Measurements from ENCODE around the gene FNIP1. TPM values are rescaled to one million over a fixed set of nuclear protein-coding genes. Genes with fewer than 3 reads are reported as not detected.

Gene FNIP1
- polyA plus RNA-seq, 1 donor from 2014 or later = 18.1 TPM

DNA sequence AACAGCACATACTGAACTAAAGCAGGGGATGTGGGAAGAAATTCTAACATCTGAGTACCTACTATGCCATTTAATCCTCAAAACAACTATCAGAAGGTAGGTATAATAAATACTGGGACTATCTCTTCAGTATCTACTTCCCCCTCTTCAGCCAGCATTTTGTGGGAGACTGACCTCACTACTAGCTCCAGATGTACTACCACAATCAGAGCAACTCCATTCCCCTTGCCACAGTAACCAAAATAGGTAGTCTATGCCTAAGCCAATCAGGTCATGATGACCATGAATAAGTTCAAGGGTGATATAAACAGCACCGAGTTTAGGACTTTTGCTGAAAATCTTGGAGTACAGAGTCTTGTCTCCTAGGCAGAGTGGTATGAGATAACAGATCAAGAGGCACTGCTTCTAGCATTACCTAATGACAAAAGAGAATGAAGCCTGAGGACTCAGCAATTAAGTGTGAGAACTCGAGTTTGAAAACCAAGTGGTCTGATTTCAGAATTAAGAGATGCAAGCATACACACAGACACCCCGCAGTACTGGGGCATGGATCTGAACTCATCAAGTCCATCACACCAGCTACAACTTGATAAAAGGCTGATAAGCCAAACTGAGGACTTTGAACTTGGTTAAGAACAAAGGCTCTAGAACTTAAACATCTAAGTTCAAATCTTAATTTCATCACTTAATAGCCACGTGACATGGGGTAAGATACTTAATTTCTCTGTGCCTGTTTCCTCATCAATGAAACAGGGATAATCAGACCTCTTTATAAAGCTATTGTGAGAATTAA is 9.7 kb downstream of the FNIP1 start:
- H3F3A ChIP-seq (ENCODE audit: insufficient read depth, low read length, poor library complexity, severe bottlenecking) = no peaks in the 10 kb centered on the region
- TF ChIP-seq TAF1 (IDR thresholded peaks at IDR 0.05; ENCODE audit: low read depth) (no peak), EP300 (conservative IDR thresholded peaks at IDR 0.05; ENCODE audit: poor library complexity, severe bottlenecking) (no peak)
- H3K9me2 ChIP-seq (ENCODE audit: insufficient read depth, low read length) = no peaks in the 10 kb centered on the region
- peaks cover 20% of the 10 kb centered on the region for H3K79me2 ChIP-seq (replicated peaks; ENCODE audit: insufficient read depth, low read length)
- no peaks in the 10 kb centered on the region for H4K20me1 ChIP-seq (ENCODE audit: insufficient read depth)
- H3K4me2 ChIP-seq (ENCODE audit: low read length) = no peak overlapping the region
- no peaks in the 10 kb centered on the region for H3K36me3 ChIP-seq (ENCODE audit: insufficient read depth, low read length)
- no peak overlapping the region for H2AFZ ChIP-seq (ENCODE audit: low read depth, low read length)
- no peaks in the 10 kb centered on the region for H3K27me3 ChIP-seq (ENCODE audit: insufficient read depth, low read depth, low read length)
- no peak overlapping the region for H3K9ac ChIP-seq (ENCODE audit: low read length)
- no peaks in the 10 kb centered on the region for H3K9me3 ChIP-seq (ENCODE audit: low read length)
- H3K27ac ChIP-seq (ENCODE audit: low read length) = no peak overlapping the region
- no peak overlapping the region for H3K4me3 ChIP-seq (ENCODE audit: low read length)

DNA sequence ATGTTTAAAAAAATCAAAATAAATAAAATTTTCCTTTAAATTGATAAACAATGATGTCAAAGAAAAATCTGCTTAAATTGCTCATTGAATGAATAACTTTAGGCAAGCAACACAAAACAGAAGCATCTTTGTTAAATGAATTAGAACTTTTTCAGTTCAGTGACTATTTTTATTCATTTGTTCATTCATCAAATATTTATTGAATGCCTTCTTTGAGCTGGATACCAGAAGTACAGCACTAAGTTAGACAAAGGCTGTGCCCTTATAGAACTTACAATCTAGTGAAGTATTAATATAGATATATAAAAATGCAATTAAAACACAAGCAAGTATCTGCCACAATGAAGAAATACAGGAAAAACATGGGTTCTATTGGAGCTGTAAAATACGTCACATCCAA is 10.8 kb downstream of the FNIP1 start:
- no peaks in the 10 kb centered on the region for H3K27me3 ChIP-seq (ENCODE audit: insufficient read depth, low read depth, low read length)
- no peaks in the 10 kb centered on the region for H3K36me3 ChIP-seq (ENCODE audit: insufficient read depth, low read length)
- H3K4me3 ChIP-seq (ENCODE audit: low read length) = no peak overlapping the region
- peaks cover 15% of the 10 kb centered on the region for H3K79me2 ChIP-seq (replicated peaks; ENCODE audit: insufficient read depth, low read length)
- no peak overlapping the region for H3K4me2 ChIP-seq (ENCODE audit: low read length)
- H3K9me3 ChIP-seq (ENCODE audit: low read length) = no peaks in the 10 kb centered on the region
- H3F3A ChIP-seq (ENCODE audit: insufficient read depth, low read length, poor library complexity, severe bottlenecking) = no peaks in the 10 kb centered on the region
- no peak overlapping the region for H3K9ac ChIP-seq (ENCODE audit: low read length)
- H4K20me1 ChIP-seq (ENCODE audit: insufficient read depth) = no peaks in the 10 kb centered on the region
- no peaks in the 10 kb centered on the region for H3K9me2 ChIP-seq (ENCODE audit: insufficient read depth, low read length)
- H3K27ac ChIP-seq (ENCODE audit: low read length) = no peak overlapping the region
- H2AFZ ChIP-seq (ENCODE audit: low read depth, low read length) = no peak overlapping the region
- TF ChIP-seq EP300 (conservative IDR thresholded peaks at IDR 0.05; ENCODE audit: poor library complexity, severe bottlenecking) (no peak), TAF1 (IDR thresholded peaks at IDR 0.05; ENCODE audit: low read depth) (no peak), RAD21 (conservative IDR thresholded peaks at IDR 0.05) (no peak), EZH2 (IDR thresholded peaks at IDR 0.05; ENCODE audit: borderline replicate concordance, insufficient read depth, low read length, poor library complexity, severe bottlenecking) (no peak), POLR2AphosphoS5 (IDR thresholded peaks at IDR 0.05) (no peak), MXI1 (conservative IDR thresholded peaks at IDR 0.05; ENCODE audit: poor library complexity, severe bottlenecking) (no peak), SMC3 (conservative IDR thresholded peaks at IDR 0.05; ENCODE audit: poor library complexity) (no peak)
- TF ChIP-seq, protein P1, sequence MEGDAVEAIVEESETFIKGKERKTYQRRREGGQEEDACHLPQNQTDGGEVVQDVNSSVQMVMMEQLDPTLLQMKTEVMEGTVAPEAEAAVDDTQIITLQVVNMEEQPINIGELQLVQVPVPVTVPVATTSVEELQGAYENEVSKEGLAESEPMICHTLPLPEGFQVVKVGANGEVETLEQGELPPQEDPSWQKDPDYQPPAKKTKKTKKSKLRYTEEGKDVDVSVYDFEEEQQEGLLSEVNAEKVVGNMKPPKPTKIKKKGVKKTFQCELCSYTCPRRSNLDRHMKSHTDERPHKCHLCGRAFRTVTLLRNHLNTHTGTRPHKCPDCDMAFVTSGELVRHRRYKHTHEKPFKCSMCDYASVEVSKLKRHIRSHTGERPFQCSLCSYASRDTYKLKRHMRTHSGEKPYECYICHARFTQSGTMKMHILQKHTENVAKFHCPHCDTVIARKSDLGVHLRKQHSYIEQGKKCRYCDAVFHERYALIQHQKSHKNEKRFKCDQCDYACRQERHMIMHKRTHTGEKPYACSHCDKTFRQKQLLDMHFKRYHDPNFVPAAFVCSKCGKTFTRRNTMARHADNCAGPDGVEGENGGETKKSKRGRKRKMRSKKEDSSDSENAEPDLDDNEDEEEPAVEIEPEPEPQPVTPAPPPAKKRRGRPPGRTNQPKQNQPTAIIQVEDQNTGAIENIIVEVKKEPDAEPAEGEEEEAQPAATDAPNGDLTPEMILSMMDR (IDR thresholded peaks at IDR 0.05; ENCODE audit: poor library complexity, severe bottlenecking) = no peak
- TF ChIP-seq, protein P2, sequence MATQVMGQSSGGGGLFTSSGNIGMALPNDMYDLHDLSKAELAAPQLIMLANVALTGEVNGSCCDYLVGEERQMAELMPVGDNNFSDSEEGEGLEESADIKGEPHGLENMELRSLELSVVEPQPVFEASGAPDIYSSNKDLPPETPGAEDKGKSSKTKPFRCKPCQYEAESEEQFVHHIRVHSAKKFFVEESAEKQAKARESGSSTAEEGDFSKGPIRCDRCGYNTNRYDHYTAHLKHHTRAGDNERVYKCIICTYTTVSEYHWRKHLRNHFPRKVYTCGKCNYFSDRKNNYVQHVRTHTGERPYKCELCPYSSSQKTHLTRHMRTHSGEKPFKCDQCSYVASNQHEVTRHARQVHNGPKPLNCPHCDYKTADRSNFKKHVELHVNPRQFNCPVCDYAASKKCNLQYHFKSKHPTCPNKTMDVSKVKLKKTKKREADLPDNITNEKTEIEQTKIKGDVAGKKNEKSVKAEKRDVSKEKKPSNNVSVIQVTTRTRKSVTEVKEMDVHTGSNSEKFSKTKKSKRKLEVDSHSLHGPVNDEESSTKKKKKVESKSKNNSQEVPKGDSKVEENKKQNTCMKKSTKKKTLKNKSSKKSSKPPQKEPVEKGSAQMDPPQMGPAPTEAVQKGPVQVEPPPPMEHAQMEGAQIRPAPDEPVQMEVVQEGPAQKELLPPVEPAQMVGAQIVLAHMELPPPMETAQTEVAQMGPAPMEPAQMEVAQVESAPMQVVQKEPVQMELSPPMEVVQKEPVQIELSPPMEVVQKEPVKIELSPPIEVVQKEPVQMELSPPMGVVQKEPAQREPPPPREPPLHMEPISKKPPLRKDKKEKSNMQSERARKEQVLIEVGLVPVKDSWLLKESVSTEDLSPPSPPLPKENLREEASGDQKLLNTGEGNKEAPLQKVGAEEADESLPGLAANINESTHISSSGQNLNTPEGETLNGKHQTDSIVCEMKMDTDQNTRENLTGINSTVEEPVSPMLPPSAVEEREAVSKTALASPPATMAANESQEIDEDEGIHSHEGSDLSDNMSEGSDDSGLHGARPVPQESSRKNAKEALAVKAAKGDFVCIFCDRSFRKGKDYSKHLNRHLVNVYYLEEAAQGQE (IDR thresholded peaks at IDR 0.05; ENCODE audit: borderline replicate concordance) = no peak

Measured in neural cell (in vitro differentiated cells).